ENCODE measurements around the gene DLL4.

- TF ChIP-seq CTCF (IDR thresholded peaks at IDR 0.05) (no peak), POLR2A (IDR thresholded peaks at IDR 0.05) (no peak), POLR2AphosphoS5 (IDR thresholded peaks at IDR 0.05) (no peak)
Observed at GRCh38 chr15:40904552-40905201, 24.5 kb upstream of the DLL4 start.

Data from breast epithelium (tissue), 3 donors.